Smooth muscle cell (in vitro differentiated cells): ENCODE results near the gene AP1S2. TPM values are rescaled to one million over a fixed set of nuclear protein-coding genes. Genes with fewer than 3 reads are reported as not detected.

Experiments used
- DNase-seq: peaks from one replicate; lab custom pipeline; 2025; ENCODE audit not compliant: unreplicated experiment; lab: John Stamatoyannopoulos, UW
- H2AFZ ChIP-seq: fragments of 200-600 bp; sonication (generic); 2 replicates; pipeline ENCODE4 v1.6.0; 2016; ENCODE audit warnings: antibody characterized with exemption, low read depth, mild to moderate bottlenecking
- H3F3A ChIP-seq: fragments of 200-600 bp; sonication (generic); 2 replicates; pipeline ENCODE4 v1.6.0; 2017; ENCODE audit warnings: antibody characterized with exemption, low read depth
- H3K27ac ChIP-seq: fragments of 200-600 bp; sonication (generic); 2 replicates; pipeline ENCODE4 v1.5.1; 2016; ENCODE audit warnings: low read depth, mild to moderate bottlenecking
- H3K27me3 ChIP-seq: fragments of 200-600 bp; sonication (generic); 2 replicates; pipeline ENCODE4 v1.6.1; 2016; ENCODE audit warnings: low read depth, mild to moderate bottlenecking
- H3K36me3 ChIP-seq: fragments of 200-600 bp; sonication (generic); 2 replicates; pipeline ENCODE4 v1.5.1; 2016; ENCODE audit warnings: low read depth
- H3K4me1 ChIP-seq: fragments of 200-600 bp; sonication (generic); 2 replicates; pipeline ENCODE4 v1.5.1; 2016; ENCODE audit warnings: low read depth
- H3K4me2 ChIP-seq: fragments of 200-600 bp; sonication (generic); 2 replicates; pipeline ENCODE4 v1.6.0; 2016; ENCODE audit warnings: mild to moderate bottlenecking
- H3K4me3 ChIP-seq: fragments of 200-600 bp; sonication (generic); 2 replicates; pipeline ENCODE4 v1.5.1; 2016; ENCODE audit warnings: mild to moderate bottlenecking
- H3K79me2 ChIP-seq: fragments of 200-600 bp; sonication (generic); 2 replicates; pipeline ENCODE4 v1.6.0; 2016; ENCODE audit warnings: low read depth, mild to moderate bottlenecking
- H3K9ac ChIP-seq: fragments of 200-600 bp; sonication (generic); 2 replicates; pipeline ENCODE4 v1.6.0; 2016; ENCODE audit warnings: low read depth
- H3K9me3 ChIP-seq: fragments of 200-600 bp; sonication (generic); replicated peaks from 2 replicates; pipeline ENCODE4 v1.5.1; 2016; ENCODE audit warnings: low read depth
- H4K20me1 ChIP-seq: fragments of 200-600 bp; sonication (generic); 2 replicates; pipeline ENCODE4 v1.6.0; 2016; ENCODE audit warnings: low read depth
- CTCF ChIP-seq: fragments of 200-600 bp; sonication (generic); IDR thresholded peaks from 2 replicates; pipeline ENCODE4 v1.5.1; 2017; ENCODE audit warnings: borderline replicate concordance, mild to moderate bottlenecking, antibody characterized with exemption; ENCODE audit not compliant: insufficient read depth, poor library complexity, severe bottlenecking
- WGBS: methylation state at CpG from one replicate; pipeline ENCODE4 v1.1.7; 2016; ENCODE audit warnings: low lambda C conversion rate; 5-methylcytosine and 5-hydroxymethylcytosine counted together
- polyA plus RNA-seq: library from polyadenylated mRNA; unstranded; fragments of >200 nt; fragmentation: Nextera tagmentation; extraction: Ambion mirVana; gene quantifications from 2 replicates; pipeline ENCODE4 v1.2.1, GENCODE V29; 2016
- total RNA-seq: library from RNA; depleted of rRNA; stranded (reverse); fragments of >200 nt; gene quantifications from 2 replicates; pipeline ENCODE4 v1.2.3, GENCODE V29; 2014

The AP1S2 gene
- total and polyA plus RNA-seq, 2 experiments from 2014 or later: 120 to 162 TPM

GRCh38 chrX:15864629-15865028 lies 10.0 kb upstream of the AP1S2 start:
- no peak overlapping the region for H3K9ac ChIP-seq
- H3K4me1 ChIP-seq: peaks cover 10% of the 10 kb centered on the region
- H3F3A ChIP-seq: no peaks in the 10 kb centered on the region
- DNase-seq: no peak
- no peak overlapping the region for H3K4me2 ChIP-seq
- no peak overlapping the region for H2AFZ ChIP-seq
- H3K36me3 ChIP-seq: no peaks in the 10 kb centered on the region
- H3K79me2 ChIP-seq: no peaks in the 10 kb centered on the region
- no peaks in the 10 kb centered on the region for H3K9me3 ChIP-seq
- no peaks in the 10 kb centered on the region for H4K20me1 ChIP-seq
- no peaks in the 10 kb centered on the region for H3K27me3 ChIP-seq
- H3K27ac ChIP-seq: no peak overlapping the region
- TF ChIP-seq CTCF: no peak
- no peak overlapping the region for H3K4me3 ChIP-seq

- no peak for TF ChIP-seq CTCF
- Histone ChIP-seq H3K27ac (no peak overlapping the region), H2AFZ (no peak overlapping the region), H3K9ac (no peak overlapping the region), H3K4me1 (peaks cover 10% of the 10 kb centered on the region), H3K4me3 (no peak overlapping the region), H3K36me3 (no peaks in the 10 kb centered on the region), H3K4me2 (no peak overlapping the region), H4K20me1 (no peaks in the 10 kb centered on the region), H3K27me3 (no peaks in the 10 kb centered on the region), H3K9me3 (no peaks in the 10 kb centered on the region), H3F3A (no peaks in the 10 kb centered on the region), H3K79me2 (no peaks in the 10 kb centered on the region)
- 92% methylated on average over 3 of the region's 3 CpGs for WGBS
- no peak for DNase-seq
Observed at GRCh38 chrX:15864023-15864422, 9.4 kb upstream of the AP1S2 start.

GRCh38 chrX:15860921-15861320 lies 6.3 kb upstream of the AP1S2 start:
- Histone ChIP-seq H3K9ac (no peak overlapping the region), H3K27ac (no peak overlapping the region), H3K27me3 (no peaks in the 10 kb centered on the region), H3K79me2 (no peaks in the 10 kb centered on the region), H3F3A (no peaks in the 10 kb centered on the region), H3K4me3 (no peak overlapping the region), H3K9me3 (no peaks in the 10 kb centered on the region), H3K4me2 (no peak overlapping the region), H3K4me1 (peaks cover 12% of the 10 kb centered on the region), H2AFZ (no peak overlapping the region), H4K20me1 (no peaks in the 10 kb centered on the region), H3K36me3 (no peaks in the 10 kb centered on the region)
- no peak for TF ChIP-seq CTCF
- DNase-seq: no peak
- 98% methylated on average over 3 of the region's 3 CpGs for WGBS

- H3K9me3 ChIP-seq: no peaks in the 10 kb centered on the region
- H3K27me3 ChIP-seq: no peaks in the 10 kb centered on the region
- no peak overlapping the region for H3K27ac ChIP-seq
- H3K79me2 ChIP-seq: peaks cover 13% of the 10 kb centered on the region
- peaks cover 12% of the 10 kb centered on the region for H3K4me1 ChIP-seq
- H3F3A ChIP-seq: peaks cover 6% of the 10 kb centered on the region
- no peaks in the 10 kb centered on the region for H3K36me3 ChIP-seq
- WGBS: 96% methylated on average over 1 of the region's 1 CpG
- H4K20me1 ChIP-seq: no peaks in the 10 kb centered on the region
- no peak overlapping the region for H3K4me2 ChIP-seq
- no peak for DNase-seq
- no peak overlapping the region for H3K9ac ChIP-seq
- TF ChIP-seq CTCF: no peak
- H2AFZ ChIP-seq: no peak overlapping the region
- H3K4me3 ChIP-seq: no peak overlapping the region
Observed at GRCh38 chrX:15858051-15858450, 3.4 kb upstream of the AP1S2 start.
